SU-DHL-6 (cell line): ENCODE data around the gene USO1.

ENCODE experiments used
- H2AFZ ChIP-seq: fragments of 200-600 bp; sonication (generic); 2 replicates; pipeline ENCODE4 v1.6.1; 2014; ENCODE audit warnings: low read depth, mild to moderate bottlenecking, moderate library complexity, mixed read lengths, antibody characterized with exemption, low read length; ENCODE audit not compliant: severe bottlenecking
- H3F3A ChIP-seq: fragments of 200-600 bp; shearing (Covaris generic); 2 replicates; pipeline ENCODE4 v1.6.0; 2016; ENCODE audit warnings: antibody characterized with exemption, mild to moderate bottlenecking; ENCODE audit not compliant: insufficient read depth
- H3K27ac ChIP-seq: fragments of 200-600 bp; sonication (generic); 2 replicates; pipeline ENCODE4 v1.5.1; 2016; ENCODE audit warnings: low read depth, mild to moderate bottlenecking, low read length, moderate library complexity, mixed read lengths
- H3K27me3 ChIP-seq: fragments of 200-600 bp; sonication (generic), shearing (Covaris generic); 2 replicates; pipeline ENCODE4 v1.6.0; 2014; ENCODE audit warnings: mild to moderate bottlenecking, low read length
- H3K36me3 ChIP-seq: fragments of 200-600 bp; sonication (generic); 2 replicates; pipeline ENCODE4 v1.6.1; 2014; ENCODE audit warnings: mild to moderate bottlenecking, low read length, mixed read lengths
- H3K4me2 ChIP-seq: fragments of 300-600, 200-600 bp; shearing (Covaris generic), sonication (generic); 2 replicates; pipeline ENCODE4 v1.6.0; 2014; ENCODE audit warnings: low read length, low read depth, mild to moderate bottlenecking; ENCODE audit not compliant: poor library complexity, severe bottlenecking
- H3K4me3 ChIP-seq: fragments of 200-600 bp; sonication (generic); 2 replicates; pipeline ENCODE4 v1.5.1; 2014; ENCODE audit warnings: antibody characterized with exemption, low read length, mild to moderate bottlenecking, mixed read lengths; ENCODE audit not compliant: insufficient read depth, poor library complexity, severe bottlenecking
- H3K79me2 ChIP-seq: fragments of 200-600 bp; sonication (generic); 2 replicates; pipeline ENCODE4 v1.6.1; 2014; ENCODE audit warnings: mild to moderate bottlenecking, low read length, moderate library complexity; ENCODE audit not compliant: insufficient read depth
- H3K9ac ChIP-seq: fragments of 200-600 bp; sonication (generic); 2 replicates; pipeline ENCODE4 v1.7.0; 2014; ENCODE audit warnings: mild to moderate bottlenecking, low read length
- H3K9me2 ChIP-seq: fragments of 200-600 bp; sonication (generic); replicated peaks from 2 replicates; pipeline ENCODE4 v1.6.1; 2014; ENCODE audit warnings: low read length; ENCODE audit not compliant: insufficient read depth
- H3K9me3 ChIP-seq: fragments of 200-600 bp; sonication (generic); 2 replicates; pipeline ENCODE4 v1.6.1; 2014; ENCODE audit warnings: low read length, mixed read lengths; ENCODE audit not compliant: insufficient read depth
- H4K20me1 ChIP-seq: fragments of 200-600 bp; sonication (generic); 2 replicates; pipeline ENCODE4 v1.6.1; 2014; ENCODE audit warnings: low read depth, mild to moderate bottlenecking, antibody characterized with exemption, low read length, moderate library complexity, mixed read lengths
- EZH2phosphoT487 ChIP-seq: fragments of 200-600 bp; sonication (generic), shearing (Covaris generic); conservative IDR thresholded peaks from 2 replicates; pipeline ENCODE4 v1.6.1; 2018; ENCODE audit warnings: mild to moderate bottlenecking, antibody characterized with exemption, low read length, moderate library complexity, mixed read lengths
- TF ChIP-seq, protein P1 (sequence below): fragments of 200-600 bp; sonication (generic); IDR thresholded peaks from one replicate; pipeline ENCODE4 v1.5.1; 2017; ENCODE audit warnings: antibody characterized with exemption, mild to moderate bottlenecking, low read length, moderate library complexity; ENCODE audit not compliant: insufficient read depth, poor library complexity, severe bottlenecking

The USO1 gene

DNA sequence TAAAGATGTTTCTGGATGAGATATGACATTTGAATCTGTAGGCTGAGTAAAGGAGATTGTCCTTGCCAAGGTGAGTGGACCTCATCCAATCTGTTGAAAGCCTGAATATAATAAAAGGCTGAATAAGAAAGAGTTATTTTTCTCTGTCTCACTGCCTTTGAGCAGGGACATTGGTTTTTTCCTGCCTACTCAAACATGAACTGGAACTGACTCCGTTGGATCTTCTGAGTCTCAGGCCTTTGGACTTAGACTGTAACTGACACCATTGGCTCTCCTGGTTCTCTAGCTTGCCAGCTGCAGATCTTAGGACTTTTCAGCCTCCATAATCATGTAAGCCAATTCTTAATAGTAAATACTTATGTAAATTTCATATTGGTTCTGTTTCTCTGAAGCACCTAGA lies 134.3 kb downstream of the USO1 start:
- no peaks in the 10 kb centered on the region for H4K20me1 ChIP-seq
- H3K27ac ChIP-seq: no peak overlapping the region
- no peaks in the 10 kb centered on the region for H3K79me2 ChIP-seq
- H2AFZ ChIP-seq: no peak overlapping the region
- H3K9ac ChIP-seq: no peak overlapping the region
- H3K36me3 ChIP-seq: no peaks in the 10 kb centered on the region
- no peak overlapping the region for H3K4me3 ChIP-seq
- no peaks in the 10 kb centered on the region for H3F3A ChIP-seq
- no peaks in the 10 kb centered on the region for H3K9me2 ChIP-seq
- no peaks in the 10 kb centered on the region for H3K9me3 ChIP-seq
- no peak overlapping the region for H3K4me2 ChIP-seq
- no peaks in the 10 kb centered on the region for H3K27me3 ChIP-seq
- TF ChIP-seq EZH2phosphoT487: no peak
- TF ChIP-seq, protein P1, sequence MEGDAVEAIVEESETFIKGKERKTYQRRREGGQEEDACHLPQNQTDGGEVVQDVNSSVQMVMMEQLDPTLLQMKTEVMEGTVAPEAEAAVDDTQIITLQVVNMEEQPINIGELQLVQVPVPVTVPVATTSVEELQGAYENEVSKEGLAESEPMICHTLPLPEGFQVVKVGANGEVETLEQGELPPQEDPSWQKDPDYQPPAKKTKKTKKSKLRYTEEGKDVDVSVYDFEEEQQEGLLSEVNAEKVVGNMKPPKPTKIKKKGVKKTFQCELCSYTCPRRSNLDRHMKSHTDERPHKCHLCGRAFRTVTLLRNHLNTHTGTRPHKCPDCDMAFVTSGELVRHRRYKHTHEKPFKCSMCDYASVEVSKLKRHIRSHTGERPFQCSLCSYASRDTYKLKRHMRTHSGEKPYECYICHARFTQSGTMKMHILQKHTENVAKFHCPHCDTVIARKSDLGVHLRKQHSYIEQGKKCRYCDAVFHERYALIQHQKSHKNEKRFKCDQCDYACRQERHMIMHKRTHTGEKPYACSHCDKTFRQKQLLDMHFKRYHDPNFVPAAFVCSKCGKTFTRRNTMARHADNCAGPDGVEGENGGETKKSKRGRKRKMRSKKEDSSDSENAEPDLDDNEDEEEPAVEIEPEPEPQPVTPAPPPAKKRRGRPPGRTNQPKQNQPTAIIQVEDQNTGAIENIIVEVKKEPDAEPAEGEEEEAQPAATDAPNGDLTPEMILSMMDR: no peak

DNA sequence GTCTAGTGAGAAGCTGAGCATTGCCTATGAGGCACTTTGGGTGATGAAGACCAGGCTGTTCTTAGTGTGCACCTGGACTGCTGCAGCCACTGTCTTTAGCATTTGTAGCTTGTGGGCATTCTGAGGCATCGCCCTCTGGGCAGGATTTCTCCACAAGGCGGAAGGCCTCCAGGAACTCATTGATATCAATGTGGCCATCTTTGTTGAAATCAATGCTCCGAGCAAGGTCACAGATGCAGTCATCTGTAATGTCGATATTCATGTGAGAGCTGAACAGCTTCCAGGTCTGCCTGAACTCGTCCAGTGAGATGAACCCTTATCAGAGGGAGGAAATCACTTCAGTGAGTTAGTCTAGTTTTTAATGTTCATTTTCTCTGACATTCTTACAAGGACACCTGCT lies 136.2 kb downstream of the USO1 start:
- Histone ChIP-seq H3F3A (no peaks in the 10 kb centered on the region), H3K9me2 (no peaks in the 10 kb centered on the region), H3K4me2 (no peak overlapping the region), H3K79me2 (no peaks in the 10 kb centered on the region), H3K27ac (no peak overlapping the region), H3K4me3 (no peak overlapping the region), H4K20me1 (no peaks in the 10 kb centered on the region), H3K36me3 (no peaks in the 10 kb centered on the region), H2AFZ (no peak overlapping the region), H3K9ac (no peak overlapping the region), H3K9me3 (no peaks in the 10 kb centered on the region), H3K27me3 (no peaks in the 10 kb centered on the region)
- TF ChIP-seq, protein P1: no peak
- TF ChIP-seq EZH2phosphoT487: no peak
